Esophagus squamous epithelium (tissue), 5 donors: ENCODE data around the gene NFYB. TPM values are rescaled to one million over a fixed set of nuclear protein-coding genes. Genes with fewer than 3 reads are reported as not detected.

Experiments used
- DNase-seq: peaks from one replicate; lab custom pipeline; 2025; lab: John Stamatoyannopoulos, UW
- H3K27ac ChIP-seq, 4 donors: fragments of 200-600 bp; sonication (generic); one replicate each; pipeline ENCODE4 v1.5.1; 2016 to 2019; ENCODE audit warnings: mild to moderate bottlenecking in 1 of 4
- H3K27me3 ChIP-seq, 4 donors: fragments of 200-600 bp; sonication (generic); 1 replicate in 3 of 4; 2 replicates in 1 of 4; pipeline versions ENCODE4 v1.5.1 to v1.6.0; 2017 to 2021; ENCODE audit warnings: antibody characterized with exemption in 1 of 4
- H3K36me3 ChIP-seq, 3 donors: fragments of 200-600 bp; sonication (generic); one replicate each; pipeline ENCODE4 v1.5.1; 2016 to 2019
- H3K4me1 ChIP-seq, 3 donors: fragments of 200-600 bp; sonication (generic); one replicate each; pipeline ENCODE4 v1.5.1; 2017 to 2019
- H3K4me3 ChIP-seq, 4 donors: fragments of 200-600 bp; sonication (generic); 1 replicate in 3 of 4; 2 replicates in 1 of 4; pipeline ENCODE4 v1.5.1; 2016 to 2019; ENCODE audit warnings: mild to moderate bottlenecking in 2 of 4, moderate library complexity in 1 of 4
- H3K9me3 ChIP-seq, 3 donors: fragments of 200-600 bp; sonication (generic); one replicate each; pipeline ENCODE4 v1.5.1; 2016 to 2019
- CTCF ChIP-seq, 6 experiments: fragments of 450-650 bp in 4 of 6; fragments of 200-600 bp in 2 of 6; sonication (generic) in 2 of 6; IDR thresholded peaks; one replicate each; pipeline ENCODE4 v1.5.1; 2016 to 2019; ENCODE audit warnings: antibody characterized with exemption in 6 of 6, mild to moderate bottlenecking in 4 of 6, moderate library complexity in 4 of 6
- POLR2A ChIP-seq, 4 donors: fragments of 450-650 bp; IDR thresholded peaks; one replicate each; pipeline ENCODE4 v1.6.1; 2017; ENCODE audit warnings: antibody characterized with exemption in 4 of 4, mild to moderate bottlenecking in 4 of 4, moderate library complexity in 3 of 4
- WGBS, 2 donors: methylation state at CpG; one replicate each; pipeline ENCODE4 v1.1.5; 2018; 5-methylcytosine and 5-hydroxymethylcytosine counted together
- intact Hi-C: fragments of 100-400 bp; cut with DNase I; formaldehyde crosslinking; loops from one replicate; pipeline ENCODE4 v1.15.0; 2022
- total RNA-seq, 4 donors: library from RNA; depleted of rRNA; stranded (reverse); fragments of >200 nt; gene quantifications; one replicate each; pipeline ENCODE4 v1.1.0, GENCODE V29; 2016
- donor health status: DM: yes; HTN: yes; CAD: no.

Gene NFYB
- total RNA-seq, 4 donors from 2014 or later: 8.1 to 31.5 (median 12.9) TPM

GRCh38 chr12:104133866-104134265 lies 4.1 kb downstream of the NFYB start:
- no peaks in the 10 kb centered on the region for H3K27me3 ChIP-seq
- peaks cover 14 to 61% (median 20%) of the 10 kb centered on the region in 3 donors for H3K4me1 ChIP-seq
- H3K36me3 ChIP-seq: peaks cover 0 to 52% (median 6%) of the 10 kb centered on the region in 3 donors
- H3K4me3 ChIP-seq: no peak overlapping the region
- 87 to 92% methylated on average over 1 of the region's 1 CpG for WGBS, 2 donors
- intact Hi-C loops: no loop called here
- H3K27ac ChIP-seq: no peak overlapping the region
- TF ChIP-seq POLR2A (IDR thresholded peaks at IDR 0.05) (no peak), CTCF (IDR thresholded peaks at IDR 0.05) (no peak)
- H3K9me3 ChIP-seq: no peaks in the 10 kb centered on the region
- no peak for DNase-seq

DNA sequence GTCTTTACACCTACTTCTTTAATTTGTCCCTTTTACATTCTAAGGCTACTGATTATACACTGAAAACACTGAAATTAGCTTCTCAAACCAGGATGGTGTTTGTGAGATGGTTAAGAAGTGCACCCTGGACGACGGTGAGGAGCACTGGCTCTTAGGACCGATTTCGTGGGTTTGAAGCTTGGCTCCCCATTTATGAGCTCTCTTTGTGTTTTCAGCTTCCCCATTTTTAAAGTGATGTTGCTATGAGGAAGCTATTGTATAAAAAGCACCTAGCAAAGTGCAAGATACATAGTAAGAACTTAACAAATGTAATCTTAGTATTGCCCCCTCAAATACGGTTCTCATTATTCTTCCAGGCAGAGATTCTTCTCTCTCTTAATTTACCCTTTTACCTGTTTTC lies 4.7 kb downstream of the NFYB start:
- intact Hi-C loops: no loop called here
- WGBS, 2 donors: 83 to 90% methylated on average over 5 of the region's 5 CpGs
- Histone ChIP-seq H3K36me3 (peaks cover 0 to 58% (median 6%) of the 10 kb centered on the region in 3 donors), H3K9me3 (no peaks in the 10 kb centered on the region), H3K4me3 (no peak overlapping the region), H3K27ac (no peak overlapping the region), H3K27me3 (no peaks in the 10 kb centered on the region), H3K4me1 (peaks cover 9 to 55% (median 15%) of the 10 kb centered on the region in 3 donors)
- TF ChIP-seq POLR2A (IDR thresholded peaks at IDR 0.05) (no peak), CTCF (IDR thresholded peaks at IDR 0.05) (no peak)
- DNase-seq: no peak

GRCh38 chr12:104132351-104132956 lies 5.6 kb downstream of the NFYB start:
- peaks cover 8 to 54% (median 15%) of the 10 kb centered on the region in 3 donors for H3K4me1 ChIP-seq
- H3K36me3 ChIP-seq: peaks cover 0 to 66% (median 6%) of the 10 kb centered on the region in 3 donors
- H3K9me3 ChIP-seq: no peaks in the 10 kb centered on the region
- DNase-seq: no peak
- no peak for TF ChIP-seq CTCF (IDR thresholded peaks at IDR 0.05)
- H3K27ac ChIP-seq: no peak overlapping the region
- 87 to 88% methylated on average over 7 of the region's 7 CpGs for WGBS, 2 donors
- intact Hi-C loops: no loop called here
- H3K4me3 ChIP-seq: no peak overlapping the region
- H3K27me3 ChIP-seq: no peaks in the 10 kb centered on the region

DNA sequence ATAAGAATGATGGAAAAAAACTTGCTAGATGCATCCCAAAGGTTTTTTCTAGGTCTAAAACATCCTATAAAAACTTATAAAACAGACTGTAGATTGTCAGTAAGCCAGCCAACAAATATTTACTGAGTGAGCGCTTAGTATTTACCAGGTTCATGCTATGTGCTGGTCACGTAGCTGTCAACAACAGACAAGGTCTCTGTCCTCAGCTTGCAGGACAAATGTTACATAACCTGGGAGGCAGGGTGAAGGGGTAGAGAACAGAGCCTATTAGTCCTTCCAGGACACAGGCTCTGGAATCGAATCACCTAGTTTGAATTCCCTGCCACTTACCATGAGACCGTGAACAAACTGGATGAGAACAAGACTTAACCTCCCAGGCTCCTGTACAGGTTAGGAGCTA lies 6.4 kb downstream of the NFYB start:
- Histone ChIP-seq H3K4me1 (peaks cover 3 to 48% (median 12%) of the 10 kb centered on the region in 3 donors), H3K36me3 (peaks cover 0 to 73% (median 6%) of the 10 kb centered on the region in 3 donors), H3K27ac (peak overlapping the region in 1 of 4 donors; percentile 45), H3K4me3 (no peak overlapping the region), H3K9me3 (no peaks in the 10 kb centered on the region), H3K27me3 (no peaks in the 10 kb centered on the region)
- no peak for TF ChIP-seq CTCF (IDR thresholded peaks at IDR 0.05)
- TF ChIP-seq POLR2A (IDR thresholded peaks at IDR 0.05): no peak
- 89 to 92% methylated on average over 4 of the region's 4 CpGs for WGBS, 2 donors
- intact Hi-C loops: no loop called here
- DNase-seq: no peak

GRCh38 chr12:104130760-104131159 lies 7.2 kb downstream of the NFYB start:
- Histone ChIP-seq H3K9me3 (no peaks in the 10 kb centered on the region), H3K4me1 (peaks cover 0 to 39% (median 5%) of the 10 kb centered on the region in 3 donors), H3K4me3 (no peak overlapping the region), H3K27me3 (no peaks in the 10 kb centered on the region), H3K36me3 (peaks cover 0 to 81% (median 6%) of the 10 kb centered on the region in 3 donors), H3K27ac (peak overlapping the region in 1 of 4 donors; percentile 45)
- no peak for TF ChIP-seq CTCF (IDR thresholded peaks at IDR 0.05)
- no peak for TF ChIP-seq POLR2A (IDR thresholded peaks at IDR 0.05)
- DNase-seq: no peak
- WGBS, 2 donors: 32 to 54% methylated on average over 2 of the region's 2 CpGs
- intact Hi-C loops: no loop called here
